Fibroblast of gingiva (primary cell): ENCODE measurements around the gene SYNGR3.
"Not testable (repeated sequence)": the region's sequence is repeated elsewhere in the genome, so short reads cannot be mapped to it uniquely, and the experiment has no call there.

Source experiments
- DNase-seq: peaks from one replicate; pipeline ENCODE4 v3.0.0-alpha.2; 2011; ENCODE audit warnings: low read depth

The SYNGR3 gene

DNA sequence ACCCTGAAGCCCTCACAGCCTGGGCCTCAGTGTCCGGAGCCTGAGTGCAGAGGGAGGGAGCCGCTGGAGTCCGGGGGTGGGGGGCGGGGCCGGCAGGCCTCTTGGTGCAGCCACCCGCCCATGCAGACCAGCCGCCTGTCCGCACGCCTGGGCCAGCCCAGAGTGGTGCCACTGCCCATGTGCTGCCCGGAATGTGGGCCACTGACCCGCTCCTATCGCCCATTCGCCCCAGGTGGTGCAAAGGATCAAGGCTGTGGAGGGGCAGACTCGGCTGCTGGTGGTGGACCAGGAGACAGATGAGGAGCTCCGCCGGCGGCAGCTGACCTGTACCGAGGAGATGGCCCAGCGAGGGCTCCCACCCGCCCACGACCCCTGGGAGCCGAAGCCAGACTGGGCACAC lies 39.6 kb downstream of the SYNGR3 start:
- DNase-seq = no peak

DNA sequence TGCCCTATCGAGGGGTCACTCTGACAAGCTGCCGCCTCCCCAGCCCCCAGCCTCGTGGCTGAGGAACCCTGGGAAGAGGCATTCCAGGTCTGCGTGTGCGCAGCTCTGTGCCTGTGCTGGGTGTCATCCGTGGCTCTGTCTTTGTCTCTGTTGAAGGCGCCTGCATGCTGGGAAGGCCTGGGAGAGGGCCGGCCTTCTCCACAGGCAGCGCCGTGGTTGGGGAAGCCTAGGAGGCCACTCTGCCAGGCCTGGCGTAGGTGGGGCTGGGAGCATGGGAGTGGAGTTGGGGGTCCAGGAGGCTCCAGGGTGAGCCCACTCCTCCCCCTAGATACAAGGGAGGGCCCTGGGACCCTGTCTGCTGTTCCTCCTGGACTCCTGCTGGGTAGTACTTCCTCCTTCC lies 40.3 kb downstream of the SYNGR3 start:
- no peak for DNase-seq

DNA sequence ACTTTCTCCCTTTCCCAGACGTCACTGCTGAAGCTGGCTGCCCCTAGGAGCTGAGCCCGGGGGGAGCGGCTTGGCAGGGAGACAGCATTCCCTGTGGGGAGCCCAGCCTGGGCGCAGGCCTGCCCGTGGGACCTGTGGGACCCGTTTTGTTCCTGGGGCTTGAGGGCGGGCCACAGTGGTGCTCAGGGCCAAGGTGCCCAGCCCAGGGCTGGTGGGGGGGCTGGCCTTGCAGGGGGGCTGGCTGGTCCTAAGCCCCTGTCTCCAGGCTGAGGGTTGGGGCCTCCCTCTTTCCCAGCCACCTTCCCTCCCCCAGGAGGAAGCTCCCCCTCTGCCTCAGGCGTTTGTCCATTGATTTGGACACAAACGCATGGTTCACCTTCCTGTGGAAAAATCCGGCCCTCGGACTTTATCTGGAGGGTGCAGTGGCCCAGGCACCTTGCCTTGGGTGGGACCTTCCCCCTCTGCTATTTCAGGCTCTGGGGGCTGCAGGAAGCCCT lies 41.4 kb downstream of the SYNGR3 start:
- no peak for DNase-seq

DNA sequence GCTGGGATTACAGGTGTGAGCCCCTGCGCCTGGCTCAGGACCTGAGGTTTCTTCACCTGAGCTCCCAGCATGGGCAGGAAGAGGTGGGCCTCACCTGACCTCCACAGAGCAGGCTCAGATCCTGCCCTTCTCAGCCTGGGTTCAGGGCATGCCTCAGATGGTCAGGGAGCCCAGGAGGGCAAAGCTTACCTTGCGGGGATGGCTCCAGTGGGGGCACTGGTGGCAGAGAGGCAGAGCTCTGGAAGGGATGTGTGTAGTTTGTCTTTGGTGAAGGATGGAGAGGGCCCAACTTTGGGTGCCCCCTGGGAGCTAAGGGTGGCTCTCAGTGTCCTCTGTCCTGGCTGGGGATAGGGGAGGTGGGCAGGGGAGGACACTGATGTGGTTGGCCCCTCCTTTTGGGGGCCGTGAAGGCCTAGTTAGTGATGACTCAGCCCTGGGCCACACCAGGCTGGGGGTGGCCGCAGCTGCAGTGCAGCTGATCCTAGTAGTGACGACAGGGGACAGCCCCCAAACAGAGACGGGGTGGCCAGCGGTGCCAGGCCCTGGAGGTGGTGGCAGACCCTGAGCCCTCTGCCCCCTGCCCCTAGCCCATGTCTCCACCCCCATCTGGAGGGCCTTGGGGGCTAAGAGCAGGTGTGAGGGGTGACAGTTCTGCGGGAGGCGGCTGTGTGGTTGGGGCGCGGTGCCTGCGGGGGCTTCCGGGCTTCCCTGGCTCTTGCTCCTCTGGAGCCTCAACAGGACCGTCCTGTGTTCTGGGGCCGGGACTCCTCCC lies 42.7 kb downstream of the SYNGR3 start:
- DNase-seq = peak; percentile 36

DNA sequence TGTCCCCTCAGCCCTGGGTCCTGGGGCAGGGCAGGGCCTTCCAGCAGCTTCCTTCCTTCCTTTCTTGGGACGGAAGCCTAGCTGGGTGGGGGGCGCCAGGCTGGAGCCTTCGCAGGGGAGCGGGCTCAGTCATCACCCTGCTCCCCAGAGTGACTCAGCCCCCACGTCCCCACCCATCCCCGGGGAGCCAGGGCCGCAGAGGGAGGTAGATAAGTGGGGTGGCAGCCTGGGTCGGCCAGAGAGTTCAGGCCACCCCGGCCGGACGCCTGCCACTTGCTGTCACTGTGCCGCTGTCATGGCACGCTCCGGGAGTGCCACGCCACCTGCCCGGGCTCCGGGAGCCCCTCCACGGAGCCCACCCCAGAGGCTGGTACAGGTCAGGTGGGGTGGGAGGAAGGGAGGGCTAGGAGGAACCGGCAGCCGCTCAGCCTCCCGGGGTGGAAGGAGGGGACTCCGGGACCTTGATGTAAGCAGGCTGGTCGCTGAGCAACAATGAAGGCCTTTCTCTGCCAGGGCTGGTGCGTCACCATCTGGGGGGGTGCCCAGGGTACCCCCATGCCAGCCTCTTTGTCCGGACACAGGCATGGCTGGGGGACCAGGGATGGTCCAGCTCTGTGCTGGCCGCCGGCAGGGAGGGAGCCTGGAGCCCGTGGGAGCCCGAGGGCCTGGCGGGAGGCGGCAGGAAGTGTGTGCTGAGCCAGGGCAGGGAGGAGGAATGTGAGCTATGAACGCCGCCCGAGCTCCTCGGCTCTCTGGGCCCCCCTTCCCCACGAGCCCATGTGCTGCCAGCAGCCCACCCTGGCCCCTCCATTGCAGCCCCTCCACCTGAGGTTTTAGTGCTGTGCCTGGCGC lies 43.5 kb downstream of the SYNGR3 start:
- peak; percentile 87 for DNase-seq

DNA sequence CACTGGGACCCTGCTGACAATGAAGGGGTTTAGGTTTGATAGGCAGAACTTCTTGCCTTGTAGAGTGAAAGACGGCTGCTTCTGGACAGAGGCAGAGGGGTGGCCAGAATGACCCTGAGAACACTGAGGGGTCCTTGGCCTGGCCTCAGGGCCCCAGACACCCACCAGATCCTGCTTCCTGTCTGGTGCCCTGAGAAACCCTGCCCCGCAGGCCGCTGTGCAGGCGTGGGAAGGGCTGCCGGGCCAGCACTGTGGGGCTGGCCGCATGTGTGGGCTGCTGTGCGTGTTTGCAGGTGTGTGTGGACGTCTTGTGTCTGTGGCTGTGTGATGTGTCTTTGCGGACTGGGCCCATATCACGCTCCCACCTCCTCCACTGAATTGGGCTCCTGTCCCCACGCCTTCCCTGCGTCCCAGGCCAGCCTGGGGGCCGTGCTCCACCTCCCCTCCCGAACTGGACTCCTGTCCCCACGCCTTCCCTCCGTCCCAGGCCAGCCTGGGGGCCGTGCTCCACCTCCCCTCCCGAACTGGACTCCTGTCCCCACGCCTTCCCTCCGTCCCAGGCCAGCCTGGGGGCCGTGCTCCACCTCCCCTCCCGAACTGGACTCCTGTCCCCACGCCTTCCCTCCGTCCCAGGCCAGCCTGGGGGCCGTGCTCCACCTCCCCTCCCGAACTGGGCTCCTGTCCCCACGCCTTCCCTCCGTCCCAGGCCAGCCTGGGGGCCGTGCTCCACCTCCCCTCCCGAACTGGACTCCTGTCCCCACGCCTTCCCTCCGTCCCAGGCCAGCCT lies 44.3 kb downstream of the SYNGR3 start:
- DNase-seq = not testable (repeated sequence)

DNA sequence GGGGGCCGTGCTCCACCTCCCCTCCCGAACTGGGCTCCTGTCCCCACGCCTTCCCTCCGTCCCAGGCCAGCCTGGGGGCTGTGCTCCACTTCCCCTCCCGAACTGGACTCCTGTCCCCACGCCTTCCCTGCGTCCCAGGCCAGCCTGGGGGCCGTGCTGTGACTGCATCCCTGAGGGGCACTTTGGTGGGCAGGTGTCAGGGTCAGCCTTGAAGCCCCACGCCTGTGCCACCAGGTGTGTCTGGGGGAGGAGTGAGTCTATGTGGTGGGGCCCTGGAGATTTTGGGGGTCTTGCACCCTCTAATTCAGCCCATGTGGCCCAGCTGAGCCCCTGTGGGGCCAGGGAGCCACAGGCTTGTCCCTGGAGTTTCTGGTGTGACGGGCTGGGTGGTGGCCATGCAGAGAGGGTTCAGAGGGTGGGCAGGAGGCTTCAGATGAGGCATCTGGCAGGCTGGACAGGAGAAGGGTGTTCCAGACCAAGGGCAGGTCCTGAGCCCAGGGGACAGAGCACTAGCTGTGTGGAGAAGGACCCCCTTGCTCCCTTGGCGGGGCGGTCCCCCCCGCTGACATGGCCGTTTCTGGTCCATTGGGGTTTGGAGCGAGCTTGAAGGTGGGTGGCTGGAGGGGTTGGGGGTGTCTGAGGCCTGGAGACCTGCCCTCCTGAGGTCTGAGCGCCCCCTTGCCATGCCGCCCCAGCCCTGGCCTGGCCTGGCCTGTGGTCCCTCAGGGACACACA lies 45.1 kb downstream of the SYNGR3 start:
- DNase-seq = no peak

DNA sequence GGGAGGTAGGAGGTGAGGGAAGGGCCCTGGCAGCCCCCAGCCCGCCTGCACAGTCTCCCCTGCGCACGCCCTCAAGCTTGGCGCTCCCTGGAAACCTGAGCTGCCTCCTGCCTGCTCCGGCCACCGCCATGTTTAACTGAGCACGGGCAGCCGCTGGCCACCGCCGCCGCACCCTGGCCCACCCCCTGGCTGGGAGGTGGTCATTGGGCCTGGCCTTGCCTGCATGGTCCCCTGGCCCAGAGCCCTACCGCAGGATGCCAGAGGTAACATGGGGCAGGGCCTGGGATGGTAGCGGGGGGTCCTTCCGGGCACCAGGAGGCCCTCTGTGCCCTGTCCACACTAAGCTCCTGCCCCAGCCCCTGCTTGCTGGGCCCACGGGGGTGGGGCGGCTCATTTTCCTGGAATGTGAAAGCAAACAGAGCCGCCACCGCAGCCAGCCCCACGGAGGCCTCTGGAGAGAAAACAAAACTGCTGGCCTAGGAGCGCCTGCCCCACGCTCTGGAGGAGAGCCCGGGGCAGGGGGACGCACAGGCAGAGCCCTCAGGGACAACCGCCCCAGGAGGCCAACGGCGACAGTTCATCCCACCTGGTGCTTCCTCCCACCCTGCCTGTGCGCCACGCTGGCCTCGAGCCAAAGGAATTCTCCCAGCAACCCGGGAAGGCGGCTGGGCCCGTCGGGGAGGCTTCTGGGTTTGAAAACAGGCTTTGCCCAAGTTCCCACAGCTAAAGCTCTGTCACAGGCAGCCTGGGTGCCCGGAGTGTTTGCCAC lies 45.8 kb downstream of the SYNGR3 start:
- DNase-seq = peak; percentile 97

DNA sequence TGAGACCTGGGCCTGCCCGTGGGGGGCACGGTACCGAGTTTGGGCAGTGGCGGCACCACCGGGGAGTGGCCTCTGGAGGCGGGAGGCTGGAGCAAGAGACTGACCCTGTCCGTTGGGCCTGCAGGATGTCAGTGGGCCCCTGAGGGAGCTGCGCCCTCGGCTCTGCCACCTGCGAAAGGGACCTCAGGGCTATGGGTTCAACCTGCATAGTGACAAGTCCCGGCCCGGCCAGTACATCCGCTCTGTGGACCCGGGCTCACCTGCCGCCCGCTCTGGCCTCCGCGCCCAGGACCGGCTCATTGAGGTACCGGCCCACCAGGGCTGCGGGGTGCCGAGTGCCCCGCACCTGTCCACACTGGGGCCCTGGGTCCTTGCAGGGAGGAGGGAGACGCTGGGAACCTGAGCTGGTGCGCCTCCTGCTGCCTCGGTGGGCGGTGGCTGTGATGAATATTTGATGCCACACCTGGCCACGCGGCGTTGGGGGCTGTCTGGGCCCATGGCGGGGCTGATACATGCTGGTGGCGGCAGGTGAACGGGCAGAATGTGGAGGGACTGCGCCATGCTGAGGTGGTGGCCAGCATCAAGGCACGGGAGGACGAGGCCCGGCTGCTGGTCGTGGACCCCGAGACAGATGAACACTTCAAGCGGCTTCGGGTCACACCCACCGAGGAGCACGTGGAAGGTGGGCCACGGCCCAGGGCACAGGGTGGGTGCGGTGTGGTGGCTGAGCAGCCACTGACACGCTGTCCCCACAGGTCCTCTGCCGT lies 46.6 kb downstream of the SYNGR3 start:
- no peak for DNase-seq

DNA sequence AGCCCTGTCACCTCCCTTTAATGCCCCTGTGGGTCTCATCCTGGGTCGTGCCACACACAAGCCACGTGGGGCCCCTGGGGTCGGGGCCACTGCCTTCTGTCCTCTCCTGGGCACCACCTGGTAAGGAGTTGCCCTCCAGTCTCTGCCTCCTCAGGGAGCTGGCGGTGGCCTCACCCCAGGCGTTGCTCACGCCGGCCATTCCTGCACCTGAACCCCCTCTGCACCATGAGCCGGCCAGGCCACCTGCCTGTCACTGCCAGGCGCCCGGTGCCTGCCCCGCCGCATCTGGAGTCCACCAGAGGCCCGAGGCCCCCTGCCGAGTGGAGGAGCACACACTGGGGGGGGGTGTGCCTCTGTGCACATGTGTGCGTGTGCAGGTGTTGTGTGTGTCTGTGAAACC lies 47.3 kb downstream of the SYNGR3 start:
- DNase-seq = no peak

DNA sequence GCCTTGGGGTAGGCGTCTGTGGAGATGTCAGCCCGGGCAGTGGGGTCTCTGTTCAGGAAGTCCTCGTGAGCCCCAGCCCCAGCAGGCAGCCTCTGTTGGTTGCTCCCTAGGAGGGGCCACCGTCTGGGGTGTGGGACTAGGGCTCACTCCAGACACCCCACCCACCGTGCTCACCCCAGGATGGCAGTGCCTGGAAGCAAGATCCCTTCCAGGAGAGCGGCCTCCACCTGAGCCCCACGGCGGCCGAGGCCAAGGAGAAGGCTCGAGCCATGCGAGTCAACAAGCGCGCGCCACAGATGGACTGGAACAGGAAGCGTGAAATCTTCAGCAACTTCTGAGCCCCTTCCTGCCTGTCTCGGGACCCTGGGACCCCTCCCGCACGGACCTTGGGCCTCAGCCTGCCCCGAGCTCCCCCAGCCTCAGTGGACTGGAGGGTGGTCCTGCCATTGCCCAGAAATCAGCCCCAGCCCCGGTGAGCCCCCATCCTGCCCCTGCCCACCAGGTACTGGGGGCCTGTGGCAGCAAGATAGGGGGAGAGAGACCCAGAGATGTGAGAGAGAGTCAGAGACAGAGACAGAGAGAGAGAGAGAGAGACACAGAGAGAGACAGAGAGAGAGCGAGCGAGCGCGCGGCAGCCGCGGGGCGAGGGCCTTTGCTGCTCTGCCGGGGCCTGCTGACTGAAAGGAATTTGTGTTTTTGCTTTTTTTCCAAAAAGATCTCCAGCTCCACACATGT lies 48.0 kb downstream of the SYNGR3 start:
- no peak for DNase-seq

DNA sequence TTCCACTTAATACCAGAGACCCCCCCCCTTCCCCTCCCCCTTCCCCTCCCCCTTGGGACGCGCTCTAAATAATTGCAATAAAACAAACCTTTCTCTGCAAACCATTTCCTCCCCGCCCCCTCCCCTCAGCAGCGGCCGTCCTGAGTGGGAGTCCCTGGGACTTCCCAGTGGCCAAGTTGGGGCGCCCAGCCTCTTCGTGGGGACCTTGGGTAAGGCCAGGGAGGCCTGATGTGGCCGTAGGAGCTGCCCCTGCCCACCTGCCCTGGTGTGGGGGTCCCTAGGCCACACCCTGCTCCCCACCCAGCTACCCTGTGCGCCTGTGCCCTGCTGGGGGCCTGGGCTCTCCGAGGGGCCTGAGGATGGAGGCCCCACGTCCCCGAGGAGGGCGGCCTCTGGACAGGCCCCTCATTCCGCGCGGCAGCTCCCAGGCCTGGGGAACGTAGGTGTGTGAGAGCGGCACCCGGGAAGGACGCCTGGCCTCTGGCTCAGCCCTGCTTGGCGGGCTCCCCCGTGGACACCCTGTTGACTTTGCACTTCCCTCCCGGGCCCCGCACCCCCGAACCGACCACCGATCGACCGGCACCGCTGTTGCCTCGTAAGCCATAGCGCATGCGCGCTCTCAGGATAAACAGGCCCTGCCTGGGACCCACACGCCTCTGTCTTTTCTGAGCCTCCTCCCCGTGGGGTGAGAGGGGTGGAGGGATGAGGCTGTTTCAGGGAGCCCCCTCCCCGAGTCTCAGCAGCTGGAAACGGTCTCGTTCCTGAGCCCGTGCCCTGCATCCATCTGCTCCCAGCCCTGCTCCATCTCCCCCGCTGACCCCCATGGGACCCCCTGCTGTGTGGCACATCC lies 48.8 kb downstream of the SYNGR3 start:
- DNase-seq = no peak

DNA sequence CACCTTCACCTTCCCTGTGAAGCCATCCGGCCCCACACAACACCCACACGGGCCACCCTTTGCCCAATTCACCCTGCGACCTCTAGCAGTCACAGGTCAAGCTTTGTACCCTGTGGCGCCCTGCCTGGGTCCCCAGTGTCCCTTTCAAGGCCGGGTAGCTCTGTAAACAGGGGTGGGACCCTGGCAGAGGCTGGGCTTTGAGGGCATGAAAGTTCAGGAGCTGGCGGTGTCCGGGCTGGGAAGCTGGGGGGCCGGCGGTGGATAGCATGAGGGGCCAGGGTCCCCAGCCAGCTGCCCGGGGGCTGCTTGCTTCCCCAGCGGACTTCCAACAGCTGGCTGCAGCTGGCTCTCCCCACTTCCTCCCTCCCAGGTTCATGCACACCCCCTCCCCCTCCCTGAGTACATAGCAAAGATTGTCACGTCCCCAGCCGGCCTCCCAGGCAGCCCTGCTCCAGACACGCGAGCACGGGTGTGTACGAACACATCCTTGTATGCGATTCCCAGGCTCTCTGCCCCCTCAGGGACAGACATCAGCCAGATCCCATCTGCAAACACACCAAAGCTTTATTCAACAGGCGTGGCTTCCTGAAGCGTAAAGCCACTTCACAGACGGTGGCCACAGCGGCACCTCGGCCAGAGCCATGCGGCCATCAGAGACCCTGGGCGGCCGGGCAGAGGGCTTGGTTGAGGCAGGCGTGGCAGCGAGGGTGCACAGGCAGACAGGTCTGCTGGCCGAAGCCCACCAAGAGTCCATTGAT lies 49.7 kb downstream of the SYNGR3 start:
- peak; percentile 83 for DNase-seq

DNA sequence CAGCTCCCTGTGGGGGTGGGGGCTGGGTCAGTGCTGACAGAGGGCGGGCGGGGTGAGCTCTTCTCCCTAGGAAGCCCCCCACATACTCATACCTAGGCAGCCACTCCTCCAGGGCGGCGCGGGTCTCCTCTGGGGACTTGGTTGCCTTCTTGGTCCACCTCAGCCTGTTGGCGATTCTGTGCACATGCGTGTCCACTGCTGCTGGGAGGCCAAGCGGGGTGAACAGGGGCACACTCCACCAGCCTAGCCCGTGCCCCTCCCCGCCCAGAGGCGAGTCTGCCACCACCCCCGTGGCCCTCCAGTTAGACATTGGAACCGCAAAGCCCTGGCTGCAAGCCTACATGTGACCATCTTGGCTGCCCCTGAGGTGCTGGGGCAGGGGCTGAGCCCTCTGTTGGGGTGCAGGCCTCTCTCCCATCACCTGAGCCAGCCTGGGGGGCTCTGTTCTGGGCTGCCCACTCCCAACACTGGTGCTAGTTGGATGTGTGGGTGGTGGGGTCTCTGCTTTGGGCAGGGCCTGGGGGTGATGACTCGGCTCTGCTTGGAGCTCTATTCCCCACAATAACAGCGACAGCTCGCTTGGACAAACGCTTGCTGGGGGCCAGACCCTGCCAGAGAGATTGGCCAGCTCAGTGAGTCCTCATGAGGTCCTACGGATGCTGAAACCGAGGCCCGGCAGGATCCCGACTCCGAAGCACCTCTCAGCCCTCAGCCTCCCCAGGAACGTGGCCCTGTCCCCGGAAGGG lies 50.4 kb downstream of the SYNGR3 start:
- no peak for DNase-seq

DNA sequence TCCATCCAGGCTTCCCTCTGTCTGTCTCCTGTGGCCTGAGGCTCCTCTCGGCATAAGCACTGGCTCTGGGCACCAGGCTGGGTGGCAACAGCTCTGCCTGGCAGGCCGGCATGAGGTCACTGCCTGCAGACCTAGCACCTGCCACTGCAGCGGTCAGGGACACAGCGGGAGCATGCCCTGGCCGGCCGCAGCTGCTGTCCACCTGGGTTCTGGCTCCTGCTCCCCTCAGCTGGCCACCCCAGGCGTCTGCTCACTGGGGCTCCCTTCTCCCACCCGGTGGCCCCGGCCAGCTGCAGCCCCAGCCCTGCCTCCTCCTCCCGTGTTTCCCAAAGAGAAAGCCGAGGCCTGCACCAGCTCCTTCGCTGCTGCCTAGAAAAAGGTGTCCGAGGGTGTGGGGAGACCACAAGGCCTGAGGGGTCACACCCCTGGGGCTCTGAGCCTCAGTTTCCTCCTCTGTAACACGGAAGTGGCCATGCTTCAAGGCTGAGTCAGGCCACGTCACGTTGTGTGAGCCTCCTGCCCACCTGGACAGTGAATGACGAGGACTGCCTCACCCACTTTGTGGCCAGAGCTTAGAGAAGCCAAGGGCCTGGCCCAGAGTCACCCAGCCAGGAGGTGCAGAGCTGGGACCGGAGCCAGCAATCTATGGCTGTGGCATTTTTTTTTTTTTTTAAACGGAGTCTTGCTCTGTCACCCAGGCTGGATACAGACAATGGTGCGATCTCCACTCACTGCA lies 51.2 kb downstream of the SYNGR3 start:
- no peak for DNase-seq
